HG03575 (cell line): Measurements from ENCODE around the gene CLIC3.

Experiments used
- ATAC-seq: cut with Tn5 transposase; IDR thresholded peaks from one replicate; pipeline ENCODE4 v1.9.1; 2021; ENCODE audit not compliant: unreplicated experiment, insufficient number of reproducible peaks, low FRiP score; ENCODE audit errors: extremely low read depth

Gene CLIC3

GRCh38 chr9:137019891-137020683, 23.7 kb upstream of the CLIC3 start:
- no peak for ATAC-seq

GRCh38 chr9:137018761-137019559, 22.6 kb upstream of the CLIC3 start:
- ATAC-seq, result no peak

- ATAC-seq, result no peak
Measured at GRCh38 chr9:137017791-137018497, 21.6 kb upstream of the CLIC3 start.

- no peak for ATAC-seq
Measured at GRCh38 chr9:137017071-137017470, 20.7 kb upstream of the CLIC3 start.

GRCh38 chr9:137016436-137016835, 20.1 kb upstream of the CLIC3 start:
- no peak for ATAC-seq

GRCh38 chr9:137015976-137016375, 19.6 kb upstream of the CLIC3 start:
- no peak for ATAC-seq

GRCh38 chr9:137015540-137015930, 19.2 kb upstream of the CLIC3 start:
- no peak for ATAC-seq

- no peak for ATAC-seq
Measured at GRCh38 chr9:137014776-137015539, 18.6 kb upstream of the CLIC3 start.

- no peak for ATAC-seq
Measured at GRCh38 chr9:137014166-137014565, 17.8 kb upstream of the CLIC3 start.

- no peak for ATAC-seq
Measured at GRCh38 chr9:137013571-137013940, 17.2 kb upstream of the CLIC3 start.

GRCh38 chr9:137012694-137013570, 16.6 kb upstream of the CLIC3 start:
- ATAC-seq, result no peak

GRCh38 chr9:137011907-137012675, 15.7 kb upstream of the CLIC3 start:
- no peak for ATAC-seq

GRCh38 chr9:137011156-137011555, 14.8 kb upstream of the CLIC3 start:
- ATAC-seq, result no peak

GRCh38 chr9:137009938-137010732, 13.8 kb upstream of the CLIC3 start:
- no peak for ATAC-seq

- ATAC-seq, result no peak
Measured at GRCh38 chr9:137009217-137009616, 12.8 kb upstream of the CLIC3 start.

GRCh38 chr9:137008312-137008711, 11.9 kb upstream of the CLIC3 start:
- no peak for ATAC-seq

GRCh38 chr9:137007816-137008270, 11.5 kb upstream of the CLIC3 start:
- ATAC-seq, result no peak
